NCI-H510A (cell line): Measurements from ENCODE around the gene TOPORS.

ENCODE experiments used
- DNase-seq: peaks from one replicate; lab custom pipeline; 2025; lab: John Stamatoyannopoulos, UW

Gene TOPORS

GRCh38 chr9:32502464-32502863 lies 49.9 kb downstream of the TOPORS start:
- DNase-seq, result no peak

GRCh38 chr9:32501868-32502267 lies 50.5 kb downstream of the TOPORS start:
- DNase-seq, result no peak

- DNase-seq, result no peak
Observed at GRCh38 chr9:32500768-32501167, 51.6 kb downstream of the TOPORS start.

- DNase-seq, result no peak
Observed at GRCh38 chr9:32497921-32498320, 54.5 kb downstream of the TOPORS start.

GRCh38 chr9:32490601-32491000 lies 61.8 kb downstream of the TOPORS start:
- no peak for DNase-seq
